Tibial nerve (tissue), 4 donors: ENCODE data around the gene AMD1.
"Not testable (repeated sequence)": the region's sequence is repeated elsewhere in the genome, so short reads cannot be mapped to it uniquely, and the experiment has no call there.

Experiments
- CTCF ChIP-seq, 5 experiments: fragments of 200-600 bp in 3 of 5; fragments of 450-650 bp in 2 of 5; sonication (generic) in 3 of 5; IDR thresholded peaks; one replicate each; pipeline ENCODE4 v1.5.1; 2016 to 2019; ENCODE audit warnings: antibody characterized with exemption in 5 of 5, mild to moderate bottlenecking in 3 of 5, moderate library complexity in 2 of 5
- EP300 ChIP-seq, 2 donors: sonication (generic); formaldehyde crosslinking; IDR thresholded peaks; one replicate each; pipeline ENCODE4 v1.6.1; 2017; ENCODE audit warnings: antibody characterized with exemption in 2 of 2, mild to moderate bottlenecking in 1 of 2
- POLR2A ChIP-seq, 2 donors: fragments of 450-650 bp; IDR thresholded peaks; one replicate each; pipeline ENCODE4 v1.6.1; 2017; ENCODE audit warnings: antibody characterized with exemption in 2 of 2, mild to moderate bottlenecking in 2 of 2, moderate library complexity in 2 of 2

DNA sequence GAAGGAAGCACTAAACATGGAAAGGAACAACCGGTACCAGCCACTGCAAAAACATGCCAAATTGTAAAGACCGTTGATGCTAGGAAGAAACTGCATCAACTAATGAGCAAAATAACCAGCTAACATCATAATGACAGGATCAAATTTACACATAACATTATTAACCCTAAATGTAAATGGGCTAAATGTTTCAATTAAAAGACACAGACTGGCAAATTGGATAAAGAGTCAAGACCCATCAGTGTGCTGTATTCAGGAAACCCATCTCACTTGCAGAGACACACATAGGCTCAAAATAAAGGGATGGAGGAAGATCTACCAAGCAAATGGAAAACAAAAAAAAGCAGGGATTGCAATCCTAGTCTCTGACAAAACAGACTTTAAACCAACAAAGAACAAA is 31.7 kb downstream of the AMD1 start:
- TF ChIP-seq CTCF, POLR2A, EP300 (IDR thresholded peaks at IDR 0.05): not testable (repeated sequence)
